MCF 10A (cell line): ENCODE results near the gene SMPD4. TPM values are rescaled to one million over a fixed set of nuclear protein-coding genes. Genes with fewer than 3 reads are reported as not detected.
"Not testable (repeated sequence)": the region's sequence is repeated elsewhere in the genome, so short reads cannot be mapped to it uniquely, and the experiment has no call there.

Source experiments
- BruUV-seq: library from RNA; stranded (reverse); fragments of 400-500 nt; replicated peaks from 2 replicates; lab custom pipeline; 2021; lab: Mats Ljungman, UMichigan
- CTCF ChIA-PET: fragments of 300-600 bp; sonication (Branson Sonifier 250); formaldehyde crosslinking; extraction: SDS; loops from one replicate; lab custom pipeline; 2021; ENCODE audit warnings: antibody characterized with exemption, inconsistent platforms; lab: Yijun Ruan, JAX
- POLR2A ChIA-PET: fragments of 300-600, 350-650 bp; sonication (Branson Sonifier 250); formaldehyde crosslinking; extraction: SDS; loops from one replicate; lab custom pipeline; 2020; ENCODE audit warnings: antibody characterized with exemption, inconsistent platforms; lab: Yijun Ruan, JAX
- DNase-seq: peaks from one replicate; pipeline ENCODE4 v3.0.0-alpha.2; 2018; ENCODE audit not compliant: unreplicated experiment
- H3K27ac Mint-ChIP-seq: one replicate; pipeline ENCODE4 v1.8.0; 2022; ENCODE audit warnings: mild to moderate bottlenecking, low read depth, mixed read lengths; ENCODE audit not compliant: unreplicated experiment
- H3K27me3 Mint-ChIP-seq: one replicate; pipeline ENCODE4 v1.8.0; 2022; ENCODE audit warnings: mixed read lengths; ENCODE audit not compliant: insufficient read depth, unreplicated experiment
- H3K36me3 Mint-ChIP-seq: one replicate; pipeline ENCODE4 v1.8.0; 2022; ENCODE audit warnings: mild to moderate bottlenecking, moderate library complexity, mixed read lengths; ENCODE audit not compliant: insufficient read depth, unreplicated experiment
- H3K4me1 Mint-ChIP-seq: one replicate; pipeline ENCODE4 v1.8.0; 2022; ENCODE audit warnings: mixed read lengths; ENCODE audit not compliant: insufficient read depth, unreplicated experiment
- H3K4me3 Mint-ChIP-seq: one replicate; pipeline ENCODE4 v1.8.0; 2022; ENCODE audit warnings: mild to moderate bottlenecking, moderate library complexity, mixed read lengths; ENCODE audit not compliant: unreplicated experiment
- H3K9me3 Mint-ChIP-seq: one replicate; pipeline ENCODE4 v1.8.0; 2022; ENCODE audit warnings: mixed read lengths; ENCODE audit not compliant: unreplicated experiment
- CTCF ChIP-seq: fragments of 200-600 bp; IDR thresholded peaks from one replicate; pipeline ENCODE4 v1.8.0; 2022; ENCODE audit warnings: antibody characterized with exemption, mild to moderate bottlenecking; ENCODE audit not compliant: unreplicated experiment
- intact Hi-C: fragments of 100-400 bp; cut with micrococcal nuclease; formaldehyde crosslinking; loops from 2 replicates; pipeline ENCODE4 v1.14.1; 2022
- total RNA-seq: library from RNA; stranded (reverse); gene quantifications from 2 replicates; pipeline ENCODE4 v1.2.3, GENCODE V29; 2022

SMPD4 gene
- total RNA-seq, 1 experiment from 2014 or later: 41.1 TPM

- Mint-ChIP-seq H3K27ac (peak overlapping the region; percentile 82), H3K4me1 (peaks cover 5% of the 10 kb centered on the region), H3K4me3 (peak overlapping the region; percentile 76), H3K36me3 (peaks cover 15% of the 10 kb centered on the region), H3K27me3 (no peaks in the 10 kb centered on the region), H3K9me3 (no peaks in the 10 kb centered on the region)
- no peak for TF ChIP-seq CTCF
- intact Hi-C loops: loop anchor here (10.0 kb wide), 1 partner anchor 71 kb away; no protein-coding TSS in a partner anchor
- ChIA-PET CTCF (interaction anchor here (5.7 kb wide), 1 partner anchor 151 kb away, joined by 90 read pairs; no protein-coding TSS in a partner anchor), POLR2A (no interaction called here)
- DNase-seq: peak; percentile 7
- no TSS peak for BruUV-seq
These were observed 2.3 kb upstream of the SMPD4 start for GRCh38 chr2:130183512-130184373.

- POLR2A ChIA-PET: interaction anchor here (1.3 to 4.0 kb wide), 4 partner anchors 145 to 159 kb away, joined by 8 to 61 read pairs (median 20); partner anchors contain the start of gene IMP4
- intact Hi-C loops: loop anchor here (10.0 kb wide), 1 partner anchor 72 kb away; no protein-coding TSS in a partner anchor
- DNase-seq: peak; percentile 13
- H3K36me3 Mint-ChIP-seq: peaks cover 16% of the 10 kb centered on the region
- H3K27me3 Mint-ChIP-seq, BruUV-seq, H3K4me1 Mint-ChIP-seq, H3K9me3 Mint-ChIP-seq: not testable (repeated sequence)
- CTCF ChIA-PET: interaction anchor here (0.6 to 5.7 kb wide), 4 partner anchors 145 to 581 kb away, joined by 3 to 90 read pairs (median 10); no protein-coding TSS in a partner anchor
- peak overlapping the region; percentile 82 for H3K27ac Mint-ChIP-seq
- peak overlapping the region; percentile 76 for H3K4me3 Mint-ChIP-seq
These were observed 1.6 kb upstream of the SMPD4 start for GRCh38 chr2:130182826-130183511.

GRCh38 chr2:130181880-130182682 lies 679 bp upstream of the SMPD4 start, which contains the start of gene MZT2B:
Gene MZT2B, plus strand, starts transcription at chr2:130182262. Its CDS starts 21 bp downstream, at chr2:130182283.
- peak; percentile 52 for TF ChIP-seq CTCF
- intact Hi-C loops: loop anchor here (1.0 to 10.0 kb wide), 2 partner anchors 73 to 150 kb away; no protein-coding TSS in a partner anchor
- TSS peak; percentile 57 for BruUV-seq
- H3K9me3 Mint-ChIP-seq, H3K27me3 Mint-ChIP-seq, H3K4me1 Mint-ChIP-seq: not testable (repeated sequence)
- POLR2A ChIA-PET: interaction anchor here (0.9 to 4.0 kb wide), 10 partner anchors 9 to 173 kb away, joined by 3 to 61 read pairs (median 6); partner anchors contain the start of gene IMP4
- Mint-ChIP-seq H3K4me3 (peak within 1 kb of the TSS; percentile 85), H3K36me3 (peaks cover 16% of the 10 kb centered on the region), H3K27ac (peak within 1 kb of the TSS; percentile 92)
- peak; percentile 85 for DNase-seq
- CTCF ChIA-PET: interaction anchor here (0.6 to 5.7 kb wide), 7 partner anchors 146 to 582 kb away, joined by 3 to 90 read pairs (median 4); partner anchors contain the start of genes IMP4 and PTPN18

GRCh38 chr2:130180404-130181324 lies 738 bp downstream of the SMPD4 start:
- H3K4me3 Mint-ChIP-seq: peak overlapping the region; percentile 85
- TSS peak; percentile 65 for BruUV-seq
- not testable (repeated sequence) for H3K27me3 Mint-ChIP-seq, H3K4me1 Mint-ChIP-seq, H3K9me3 Mint-ChIP-seq
- POLR2A ChIA-PET: interaction anchor here (0.6 to 4.0 kb wide), 10 partner anchors 10 to 174 kb away, joined by 3 to 61 read pairs (median 6); partner anchors contain the start of gene IMP4
- H3K27ac Mint-ChIP-seq: peak overlapping the region; percentile 92
- intact Hi-C loops: loop anchor here (1.0 to 10.0 kb wide), 2 partner anchors 74 to 152 kb away; no protein-coding TSS in a partner anchor
- H3K36me3 Mint-ChIP-seq: peaks cover 11% of the 10 kb centered on the region
- CTCF ChIA-PET: interaction anchor here (0.6 to 5.7 kb wide), 11 partner anchors 10 to 1329 kb away, joined by 3 to 90 read pairs (median 4); partner anchors contain the start of gene IMP4
- DNase-seq: peak; percentile 5

- H3K27ac Mint-ChIP-seq, H3K27me3 Mint-ChIP-seq, H3K9me3 Mint-ChIP-seq, H3K4me1 Mint-ChIP-seq, DNase-seq, POLR2A ChIA-PET, intact Hi-C loops, CTCF ChIA-PET, BruUV-seq, H3K4me3 Mint-ChIP-seq: not testable (repeated sequence)
- H3K36me3 Mint-ChIP-seq: peaks cover 46% of the 10 kb centered on the region
These were observed 6.5 kb downstream of the SMPD4 start for GRCh38 chr2:130174866-130175265.
